ENCODE measurements around the gene HECTD2. TPM values are rescaled to one million over a fixed set of nuclear protein-coding genes. Genes with fewer than 3 reads are reported as not detected.
A peak's percentile ranks its signal among the peaks of the same experiment; 100 is the strongest.

HECTD2 gene
- total and polyA plus RNA-seq, 2 of the 8 experiments (the other 6 are each of a cell fraction or from before 2014, with no cell fraction given): 5.7 to 11.9 TPM

DNA sequence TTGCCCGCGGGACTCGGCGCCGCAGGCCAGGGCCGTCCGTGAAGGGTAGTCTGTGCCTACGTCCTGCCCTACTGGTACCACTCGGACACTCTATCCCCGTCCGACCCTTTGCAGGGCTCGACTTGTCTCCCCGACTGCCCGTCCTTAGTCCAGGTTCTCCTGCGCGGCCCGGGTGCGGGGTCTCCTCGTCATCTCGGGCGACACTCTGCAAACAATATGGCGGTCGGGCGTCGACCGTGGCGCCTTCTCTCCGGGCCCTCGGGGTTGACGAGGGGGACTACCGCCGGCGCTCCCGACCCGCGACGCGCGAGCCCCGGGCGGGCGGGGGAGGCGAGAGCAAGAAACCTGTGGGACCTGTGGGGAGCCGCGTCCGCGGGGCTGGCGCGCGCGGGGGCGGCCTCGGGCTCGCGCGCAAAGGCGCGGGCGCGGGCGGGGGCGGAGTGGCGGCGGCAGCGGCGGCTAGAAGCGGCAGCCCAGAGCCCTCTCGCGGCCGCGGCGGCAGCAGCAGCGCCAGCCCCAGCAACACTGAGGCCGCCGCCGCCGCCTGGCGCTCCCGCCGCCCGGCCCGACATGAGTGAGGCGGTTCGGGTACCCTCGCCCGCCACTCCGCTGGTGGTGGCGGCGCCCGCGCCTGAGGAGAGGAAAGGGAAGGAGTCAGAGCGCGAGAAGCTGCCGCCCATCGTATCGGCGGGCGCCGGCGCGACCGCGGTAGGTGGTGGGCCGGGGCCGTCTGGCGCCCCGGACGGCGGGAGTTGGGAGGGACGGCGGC, at the start of gene HECTD2 (continued):
- no peak for TF ChIP-seq KDM1A (IDR thresholded peaks at IDR 0.05; ENCODE audit: borderline replicate concordance, low read length)
- no peak for TF ChIP-seq CBX5 (IDR thresholded peaks at IDR 0.05; ENCODE audit: low read depth, low read length)
- no peak for TF ChIP-seq SP1 (IDR thresholded peaks at IDR 0.05; ENCODE audit: low read depth, low read length)
- TF ChIP-seq TBP (IDR thresholded peaks at IDR 0.05; ENCODE audit: low read depth, low read length): peak; percentile 68
- TF ChIP-seq, protein P1, sequence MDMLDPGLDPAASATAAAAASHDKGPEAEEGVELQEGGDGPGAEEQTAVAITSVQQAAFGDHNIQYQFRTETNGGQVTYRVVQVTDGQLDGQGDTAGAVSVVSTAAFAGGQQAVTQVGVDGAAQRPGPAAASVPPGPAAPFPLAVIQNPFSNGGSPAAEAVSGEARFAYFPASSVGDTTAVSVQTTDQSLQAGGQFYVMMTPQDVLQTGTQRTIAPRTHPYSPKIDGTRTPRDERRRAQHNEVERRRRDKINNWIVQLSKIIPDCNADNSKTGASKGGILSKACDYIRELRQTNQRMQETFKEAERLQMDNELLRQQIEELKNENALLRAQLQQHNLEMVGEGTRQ (IDR thresholded peaks at IDR 0.05; ENCODE audit: low read length): no peak
- peak; percentile 96 for TF ChIP-seq YY1 (IDR thresholded peaks at IDR 0.05; ENCODE audit: low read depth, low read length)
- TF ChIP-seq CREB1 (IDR thresholded peaks at IDR 0.05): peak; percentile 95
- TF ChIP-seq TAF1 (IDR thresholded peaks at IDR 0.05; ENCODE audit: low read depth, low read length): peak; percentile 95
- TF ChIP-seq JUND (IDR thresholded peaks at IDR 0.05; ENCODE audit: low read length): no peak

All from H1 (cell line).